GM20000 (cell line): ENCODE measurements around the gene KRTAP5-1.

Experiments
- DNase-seq: peaks from one replicate; pipeline ENCODE4 v3.0.0; 2012; ENCODE audit warnings: low spot score
- CTCF ChIP-seq: IDR thresholded peaks from 2 replicates; pipeline ENCODE4 v1.5.1; 2012; ENCODE audit warnings: mild to moderate bottlenecking, control low read depth; ENCODE audit errors: extremely low read depth, missing control alignments

KRTAP5-1 gene

DNA sequence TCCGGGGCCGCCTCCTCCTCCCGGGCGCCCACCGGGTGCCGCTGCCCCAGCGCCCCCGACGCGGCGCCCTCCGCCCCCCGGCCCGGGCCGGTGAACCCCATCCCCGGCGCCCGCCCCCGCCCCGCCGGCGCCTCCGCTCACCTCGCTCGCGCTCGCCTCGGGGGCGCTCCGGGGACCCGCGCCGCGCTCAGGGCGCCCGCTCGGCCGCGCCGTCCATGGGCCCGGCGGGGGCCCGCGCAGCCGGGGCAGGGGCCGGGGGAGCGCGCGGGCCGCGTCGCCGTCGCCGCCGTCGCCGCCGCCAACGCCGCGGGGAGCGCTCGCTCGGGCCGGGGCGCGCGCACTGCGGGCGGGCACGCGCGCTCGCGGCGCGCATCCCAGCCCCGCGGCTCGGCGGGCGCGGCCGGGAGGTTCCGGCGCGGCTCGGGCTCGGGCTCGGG lies 13.3 kb downstream of the KRTAP5-1 start:
- TF ChIP-seq CTCF: no peak
- DNase-seq: no peak

GRCh38 chr11:1570896-1571759 lies 14.0 kb downstream of the KRTAP5-1 start:
- no peak for DNase-seq
- TF ChIP-seq CTCF: no peak

GRCh38 chr11:1570531-1570895 lies 14.6 kb downstream of the KRTAP5-1 start:
- no peak for DNase-seq
- TF ChIP-seq CTCF: no peak

GRCh38 chr11:1570001-1570453 lies 15.1 kb downstream of the KRTAP5-1 start:
- TF ChIP-seq CTCF: no peak

DNA sequence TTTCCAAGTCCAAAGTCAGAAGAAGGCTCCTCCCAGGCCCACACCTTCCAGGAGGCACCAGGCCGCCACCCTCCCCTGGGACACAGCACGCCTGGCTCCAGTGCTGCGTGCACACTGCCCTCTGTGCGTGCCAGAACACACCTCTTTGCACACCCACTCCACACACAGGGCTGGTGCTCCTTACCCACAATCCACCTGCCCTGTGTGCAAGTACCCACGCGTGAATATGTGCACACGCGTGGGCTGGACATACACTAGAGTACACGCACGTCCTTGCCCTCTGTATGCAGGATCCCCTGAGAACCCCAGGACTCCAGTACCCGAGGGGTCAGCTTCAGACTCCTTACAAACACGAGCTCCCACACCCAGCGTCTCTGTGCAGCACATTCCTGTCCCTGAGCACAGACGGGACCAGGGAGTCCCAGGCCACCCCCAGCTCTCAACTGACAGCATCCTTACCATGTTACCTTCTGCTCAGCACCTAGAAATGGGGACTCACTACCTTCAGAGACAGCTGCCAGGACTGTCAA lies 15.8 kb downstream of the KRTAP5-1 start:
- TF ChIP-seq CTCF: no peak
- DNase-seq: no peak

More at GRCh38 chr11:1570001-1570453, 15.1 kb downstream of the KRTAP5-1 start:
- no peak for DNase-seq

DNA sequence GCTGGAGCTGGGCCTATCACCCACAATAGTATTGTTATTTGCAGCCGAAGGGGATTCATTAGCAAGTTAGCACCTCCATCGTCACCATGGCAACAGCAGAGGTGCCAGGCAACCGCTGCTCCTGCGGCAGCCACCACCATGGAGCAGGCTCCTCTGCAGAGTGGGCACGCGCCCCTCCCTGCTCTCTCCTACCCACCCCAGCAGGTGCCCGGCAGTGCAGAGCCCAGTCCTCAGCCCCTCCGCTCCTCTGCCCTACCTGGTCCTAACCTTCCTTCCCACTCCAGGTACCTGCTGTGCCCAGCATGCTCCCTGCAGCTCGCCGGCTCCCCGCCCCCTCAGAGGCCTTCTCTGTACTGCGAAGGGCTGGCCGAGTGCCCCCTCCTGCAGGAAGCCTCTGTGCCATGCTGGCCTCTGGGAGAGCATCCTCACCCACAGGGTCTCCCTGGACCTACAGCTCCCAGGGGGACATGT lies 16.6 kb downstream of the KRTAP5-1 start:
- no peak for TF ChIP-seq CTCF
- DNase-seq: no peak

GRCh38 chr11:1567721-1568100 lies 17.4 kb downstream of the KRTAP5-1 start:
- no peak for TF ChIP-seq CTCF
- DNase-seq: no peak
